ENCODE data around the gene MAPKAPK3.

GRCh38 chr3:50604628-50605588 is 12.0 kb upstream of the MAPKAPK3 start:
- TF ChIP-seq RAD21 (IDR thresholded peaks at IDR 0.05 in 1 of 2, conservative IDR thresholded peaks at IDR 0.05 in 1 of 2; ENCODE audit: low read depth in 2 of 2, low read length in 2 of 2) (no peak), SIN3A (conservative IDR thresholded peaks at IDR 0.05 in 1 of 2, IDR thresholded peaks at IDR 0.05 in 1 of 2; ENCODE audit: low read depth in 1 of 2, low read length in 2 of 2) (no peak)
- TF ChIP-seq, protein P1, sequence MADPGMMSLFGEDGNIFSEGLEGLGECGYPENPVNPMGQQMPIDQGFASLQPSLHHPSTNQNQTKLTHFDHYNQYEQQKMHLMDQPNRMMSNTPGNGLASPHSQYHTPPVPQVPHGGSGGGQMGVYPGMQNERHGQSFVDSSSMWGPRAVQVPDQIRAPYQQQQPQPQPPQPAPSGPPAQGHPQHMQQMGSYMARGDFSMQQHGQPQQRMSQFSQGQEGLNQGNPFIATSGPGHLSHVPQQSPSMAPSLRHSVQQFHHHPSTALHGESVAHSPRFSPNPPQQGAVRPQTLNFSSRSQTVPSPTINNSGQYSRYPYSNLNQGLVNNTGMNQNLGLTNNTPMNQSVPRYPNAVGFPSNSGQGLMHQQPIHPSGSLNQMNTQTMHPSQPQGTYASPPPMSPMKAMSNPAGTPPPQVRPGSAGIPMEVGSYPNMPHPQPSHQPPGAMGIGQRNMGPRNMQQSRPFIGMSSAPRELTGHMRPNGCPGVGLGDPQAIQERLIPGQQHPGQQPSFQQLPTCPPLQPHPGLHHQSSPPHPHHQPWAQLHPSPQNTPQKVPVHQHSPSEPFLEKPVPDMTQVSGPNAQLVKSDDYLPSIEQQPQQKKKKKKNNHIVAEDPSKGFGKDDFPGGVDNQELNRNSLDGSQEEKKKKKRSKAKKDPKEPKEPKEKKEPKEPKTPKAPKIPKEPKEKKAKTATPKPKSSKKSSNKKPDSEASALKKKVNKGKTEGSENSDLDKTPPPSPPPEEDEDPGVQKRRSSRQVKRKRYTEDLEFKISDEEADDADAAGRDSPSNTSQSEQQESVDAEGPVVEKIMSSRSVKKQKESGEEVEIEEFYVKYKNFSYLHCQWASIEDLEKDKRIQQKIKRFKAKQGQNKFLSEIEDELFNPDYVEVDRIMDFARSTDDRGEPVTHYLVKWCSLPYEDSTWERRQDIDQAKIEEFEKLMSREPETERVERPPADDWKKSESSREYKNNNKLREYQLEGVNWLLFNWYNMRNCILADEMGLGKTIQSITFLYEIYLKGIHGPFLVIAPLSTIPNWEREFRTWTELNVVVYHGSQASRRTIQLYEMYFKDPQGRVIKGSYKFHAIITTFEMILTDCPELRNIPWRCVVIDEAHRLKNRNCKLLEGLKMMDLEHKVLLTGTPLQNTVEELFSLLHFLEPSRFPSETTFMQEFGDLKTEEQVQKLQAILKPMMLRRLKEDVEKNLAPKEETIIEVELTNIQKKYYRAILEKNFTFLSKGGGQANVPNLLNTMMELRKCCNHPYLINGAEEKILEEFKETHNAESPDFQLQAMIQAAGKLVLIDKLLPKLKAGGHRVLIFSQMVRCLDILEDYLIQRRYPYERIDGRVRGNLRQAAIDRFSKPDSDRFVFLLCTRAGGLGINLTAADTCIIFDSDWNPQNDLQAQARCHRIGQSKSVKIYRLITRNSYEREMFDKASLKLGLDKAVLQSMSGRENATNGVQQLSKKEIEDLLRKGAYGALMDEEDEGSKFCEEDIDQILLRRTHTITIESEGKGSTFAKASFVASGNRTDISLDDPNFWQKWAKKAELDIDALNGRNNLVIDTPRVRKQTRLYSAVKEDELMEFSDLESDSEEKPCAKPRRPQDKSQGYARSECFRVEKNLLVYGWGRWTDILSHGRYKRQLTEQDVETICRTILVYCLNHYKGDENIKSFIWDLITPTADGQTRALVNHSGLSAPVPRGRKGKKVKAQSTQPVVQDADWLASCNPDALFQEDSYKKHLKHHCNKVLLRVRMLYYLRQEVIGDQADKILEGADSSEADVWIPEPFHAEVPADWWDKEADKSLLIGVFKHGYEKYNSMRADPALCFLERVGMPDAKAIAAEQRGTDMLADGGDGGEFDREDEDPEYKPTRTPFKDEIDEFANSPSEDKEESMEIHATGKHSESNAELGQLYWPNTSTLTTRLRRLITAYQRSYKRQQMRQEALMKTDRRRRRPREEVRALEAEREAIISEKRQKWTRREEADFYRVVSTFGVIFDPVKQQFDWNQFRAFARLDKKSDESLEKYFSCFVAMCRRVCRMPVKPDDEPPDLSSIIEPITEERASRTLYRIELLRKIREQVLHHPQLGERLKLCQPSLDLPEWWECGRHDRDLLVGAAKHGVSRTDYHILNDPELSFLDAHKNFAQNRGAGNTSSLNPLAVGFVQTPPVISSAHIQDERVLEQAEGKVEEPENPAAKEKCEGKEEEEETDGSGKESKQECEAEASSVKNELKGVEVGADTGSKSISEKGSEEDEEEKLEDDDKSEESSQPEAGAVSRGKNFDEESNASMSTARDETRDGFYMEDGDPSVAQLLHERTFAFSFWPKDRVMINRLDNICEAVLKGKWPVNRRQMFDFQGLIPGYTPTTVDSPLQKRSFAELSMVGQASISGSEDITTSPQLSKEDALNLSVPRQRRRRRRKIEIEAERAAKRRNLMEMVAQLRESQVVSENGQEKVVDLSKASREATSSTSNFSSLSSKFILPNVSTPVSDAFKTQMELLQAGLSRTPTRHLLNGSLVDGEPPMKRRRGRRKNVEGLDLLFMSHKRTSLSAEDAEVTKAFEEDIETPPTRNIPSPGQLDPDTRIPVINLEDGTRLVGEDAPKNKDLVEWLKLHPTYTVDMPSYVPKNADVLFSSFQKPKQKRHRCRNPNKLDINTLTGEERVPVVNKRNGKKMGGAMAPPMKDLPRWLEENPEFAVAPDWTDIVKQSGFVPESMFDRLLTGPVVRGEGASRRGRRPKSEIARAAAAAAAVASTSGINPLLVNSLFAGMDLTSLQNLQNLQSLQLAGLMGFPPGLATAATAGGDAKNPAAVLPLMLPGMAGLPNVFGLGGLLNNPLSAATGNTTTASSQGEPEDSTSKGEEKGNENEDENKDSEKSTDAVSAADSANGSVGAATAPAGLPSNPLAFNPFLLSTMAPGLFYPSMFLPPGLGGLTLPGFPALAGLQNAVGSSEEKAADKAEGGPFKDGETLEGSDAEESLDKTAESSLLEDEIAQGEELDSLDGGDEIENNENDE (IDR thresholded peaks at IDR 0.05; ENCODE audit: insufficient replicate concordance, low read length): no peak
